Effector CD8-positive, alpha-beta T cell (primary cell): ENCODE data around the gene LTB.

ENCODE experiments used
- DNase-seq: peaks from one replicate; lab custom pipeline; 2025; lab: John Stamatoyannopoulos, UW
- total RNA-seq, 4 experiments: gene quantifications; one replicate each; lab custom pipeline; 2026; lab: John Stamatoyannopoulos, UW

LTB gene, protein sequence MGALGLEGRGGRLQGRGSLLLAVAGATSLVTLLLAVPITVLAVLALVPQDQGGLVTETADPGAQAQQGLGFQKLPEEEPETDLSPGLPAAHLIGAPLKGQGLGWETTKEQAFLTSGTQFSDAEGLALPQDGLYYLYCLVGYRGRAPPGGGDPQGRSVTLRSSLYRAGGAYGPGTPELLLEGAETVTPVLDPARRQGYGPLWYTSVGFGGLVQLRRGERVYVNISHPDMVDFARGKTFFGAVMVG
- 54.5 to 164 (median 75.0) reads per million in 4 experiments for total RNA-seq

DNA sequence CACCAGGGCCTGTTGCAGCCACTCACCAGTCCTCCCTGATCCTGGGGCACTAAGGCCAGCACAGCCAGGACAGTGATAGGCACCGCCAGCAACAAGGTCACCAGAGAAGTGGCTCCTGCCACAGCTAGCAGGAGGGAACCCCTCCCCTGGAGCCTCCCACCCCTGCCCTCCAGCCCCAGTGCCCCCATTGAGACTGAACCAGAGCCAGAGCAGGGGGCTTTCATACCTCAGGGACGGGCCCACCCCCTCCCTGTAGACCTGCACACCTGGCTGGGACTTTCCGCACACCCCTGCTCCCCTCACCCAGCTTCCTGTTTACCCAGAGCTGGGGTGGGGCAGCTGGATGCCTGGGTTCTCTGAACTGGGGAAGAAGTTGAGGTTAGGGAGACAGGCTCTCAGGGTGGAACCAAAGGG, at the start of gene LTB:
TSS of gene LTB (minus strand) at position 195 of the 414 bp plus-strand sequence. CDS start at position 188, 7 bp downstream.
- peak; percentile 70 for DNase-seq

DNA sequence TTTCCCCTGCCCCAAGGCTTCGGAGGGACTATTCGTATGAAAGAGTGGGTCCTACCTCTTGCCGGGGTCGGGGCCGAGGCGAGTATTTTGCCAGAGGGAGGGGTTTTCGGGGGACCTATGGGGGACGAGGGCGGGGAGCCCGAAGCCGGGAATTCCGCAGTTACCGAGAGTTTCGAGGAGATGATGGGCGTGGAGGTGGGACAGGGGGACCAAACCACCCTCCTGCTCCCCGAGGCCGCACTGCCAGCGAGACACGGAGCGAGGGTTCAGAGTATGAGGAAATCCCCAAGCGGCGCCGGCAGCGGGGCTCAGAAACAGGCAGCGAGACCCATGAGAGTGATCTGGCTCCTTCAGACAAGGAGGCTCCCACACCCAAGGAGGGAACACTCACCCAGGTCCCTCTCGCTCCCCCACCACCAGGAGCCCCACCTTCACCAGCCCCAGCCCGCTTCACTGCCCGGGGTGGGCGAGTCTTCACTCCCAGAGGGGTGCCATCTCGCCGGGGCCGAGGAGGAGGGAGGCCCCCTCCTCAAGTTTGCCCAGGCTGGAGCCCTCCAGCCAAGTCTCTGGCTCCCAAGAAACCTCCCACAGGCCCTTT, 49.6 kb upstream of the LTB start:
- DNase-seq = no peak

DNA sequence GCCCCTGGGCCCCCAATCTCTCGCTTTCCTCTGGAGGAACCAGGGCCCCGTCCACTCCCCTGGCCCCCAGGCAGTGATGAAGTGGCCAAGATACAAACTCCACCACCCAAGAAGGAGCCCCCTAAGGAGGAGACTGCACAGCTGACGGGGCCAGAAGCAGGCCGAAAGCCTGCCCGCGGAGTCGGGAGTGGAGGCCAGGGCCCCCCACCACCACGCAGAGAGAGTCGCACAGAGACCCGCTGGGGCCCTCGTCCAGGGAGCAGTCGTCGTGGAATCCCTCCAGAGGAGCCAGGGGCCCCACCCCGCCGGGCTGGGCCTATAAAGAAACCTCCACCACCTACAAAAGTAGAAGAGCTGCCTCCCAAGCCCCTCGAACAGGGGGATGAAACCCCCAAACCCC, 49.0 kb upstream of the LTB start:
- no peak for DNase-seq

DNA sequence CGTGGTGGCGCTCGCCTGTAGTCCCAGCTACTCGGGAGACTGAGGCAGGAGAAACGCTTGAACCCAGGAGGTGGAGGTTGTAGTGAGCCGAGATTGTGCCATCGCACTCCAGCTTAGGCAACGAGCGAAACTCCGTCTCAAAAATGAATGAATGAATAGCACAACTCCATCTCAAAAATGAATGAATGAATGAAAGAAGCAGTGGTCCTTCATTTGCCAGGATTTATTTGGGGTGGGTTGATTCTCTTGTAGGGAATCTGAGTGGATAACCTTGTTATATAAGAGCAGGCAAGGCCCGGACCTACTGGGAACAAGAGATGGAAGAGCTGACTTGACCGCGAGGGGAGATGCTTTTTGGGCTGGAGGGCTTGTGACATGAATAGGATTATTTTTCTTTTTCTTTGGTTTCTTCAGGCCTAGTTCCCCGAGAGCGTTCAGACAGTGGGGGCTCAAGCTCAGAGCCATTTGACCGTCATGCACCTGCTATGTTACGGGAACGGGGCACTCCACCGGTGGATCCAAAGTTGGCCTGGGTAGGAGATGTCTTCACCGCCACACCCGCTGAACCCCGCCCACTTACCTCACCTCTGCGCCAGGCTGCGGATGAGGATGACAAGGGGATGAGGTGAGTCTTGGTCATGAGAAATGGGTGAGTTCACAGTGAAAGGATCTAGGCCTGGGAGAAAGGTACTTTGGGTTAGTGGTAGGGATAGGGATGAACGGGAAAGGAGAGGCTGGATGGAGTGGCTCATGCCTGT, 48.1 kb upstream of the LTB start:
- DNase-seq = no peak

DNA sequence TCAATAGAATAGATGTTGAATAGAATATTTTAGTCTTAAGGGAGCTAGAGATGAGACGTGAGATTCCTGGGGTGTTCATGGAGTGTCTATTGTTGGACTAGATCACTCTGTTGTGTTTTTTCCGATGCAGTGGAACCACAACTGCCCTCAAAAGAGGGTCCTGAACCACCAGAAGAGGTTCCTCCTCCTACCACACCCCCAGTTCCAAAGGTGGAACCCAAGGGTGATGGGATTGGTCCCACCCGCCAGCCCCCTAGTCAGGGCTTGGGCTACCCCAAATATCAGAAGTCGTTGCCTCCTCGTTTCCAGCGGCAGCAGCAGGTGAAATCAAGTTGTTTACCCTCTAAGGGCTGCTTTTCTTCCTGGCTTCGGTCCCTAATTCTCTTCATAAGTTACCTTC, 46.8 kb upstream of the LTB start:
- DNase-seq = no peak

DNA sequence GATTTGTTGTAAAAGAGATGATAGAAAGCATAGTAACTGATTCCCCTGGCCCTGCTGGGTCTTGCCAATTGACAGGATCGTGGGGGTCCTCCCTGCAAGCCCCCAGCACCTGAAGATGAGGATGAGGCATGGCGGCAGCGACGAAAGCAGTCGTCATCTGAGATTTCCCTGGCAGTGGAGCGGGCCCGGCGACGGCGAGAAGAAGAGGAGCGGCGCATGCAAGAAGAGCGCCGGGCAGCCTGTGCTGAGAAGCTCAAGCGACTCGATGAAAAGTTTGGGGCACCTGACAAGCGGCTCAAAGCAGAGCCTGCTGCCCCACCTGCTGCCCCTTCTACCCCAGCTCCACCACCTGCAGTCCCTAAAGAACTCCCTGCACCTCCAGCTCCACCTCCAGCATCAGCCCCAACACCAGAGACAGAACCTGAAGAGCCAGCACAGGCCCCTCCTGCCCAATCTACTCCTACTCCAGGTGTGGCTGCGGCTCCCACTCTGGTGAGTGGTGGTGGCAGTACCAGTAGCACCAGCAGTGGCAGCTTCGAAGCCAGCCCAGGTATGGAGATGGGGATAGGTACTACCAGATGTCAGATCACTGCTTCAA, 45.6 kb upstream of the LTB start:
- DNase-seq = no peak

DNA sequence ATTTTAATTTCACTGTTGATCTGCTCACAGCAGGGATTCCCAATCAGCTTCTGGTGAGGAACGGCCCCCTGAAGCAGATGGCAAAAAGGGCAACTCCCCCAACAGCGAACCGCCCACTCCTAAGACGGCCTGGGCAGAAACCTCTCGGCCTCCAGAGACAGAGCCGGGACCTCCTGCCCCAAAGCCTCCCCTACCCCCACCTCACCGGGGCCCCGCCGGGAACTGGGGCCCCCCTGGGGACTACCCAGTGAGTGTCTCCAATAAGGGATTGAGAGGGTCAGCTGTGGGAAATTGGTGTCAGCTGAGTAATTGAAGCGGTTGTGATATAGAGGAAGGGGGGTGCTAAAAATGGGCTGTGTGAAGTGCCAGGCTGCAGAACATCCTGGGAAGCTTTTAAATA, 44.7 kb upstream of the LTB start:
- DNase-seq = no peak

DNA sequence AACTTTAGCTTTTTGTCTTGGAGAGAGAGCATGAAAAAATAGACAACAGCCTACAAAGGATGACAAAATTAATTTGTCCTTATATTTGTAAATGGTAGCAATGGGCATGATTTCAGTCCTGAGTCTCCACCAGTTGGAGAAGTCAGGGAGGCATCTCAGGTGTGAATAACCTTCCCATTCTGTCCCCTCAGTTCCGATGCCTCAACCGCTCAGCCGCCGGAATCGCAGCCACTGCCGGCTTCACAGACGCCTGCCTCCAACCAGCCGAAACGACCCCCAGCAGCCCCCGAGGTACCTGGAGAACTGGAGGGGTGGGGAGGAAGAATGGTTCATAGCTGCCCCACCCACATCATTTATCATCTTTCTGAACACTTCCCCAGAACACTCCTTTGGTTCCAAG, 41.8 kb upstream of the LTB start:
- DNase-seq = no peak

DNA sequence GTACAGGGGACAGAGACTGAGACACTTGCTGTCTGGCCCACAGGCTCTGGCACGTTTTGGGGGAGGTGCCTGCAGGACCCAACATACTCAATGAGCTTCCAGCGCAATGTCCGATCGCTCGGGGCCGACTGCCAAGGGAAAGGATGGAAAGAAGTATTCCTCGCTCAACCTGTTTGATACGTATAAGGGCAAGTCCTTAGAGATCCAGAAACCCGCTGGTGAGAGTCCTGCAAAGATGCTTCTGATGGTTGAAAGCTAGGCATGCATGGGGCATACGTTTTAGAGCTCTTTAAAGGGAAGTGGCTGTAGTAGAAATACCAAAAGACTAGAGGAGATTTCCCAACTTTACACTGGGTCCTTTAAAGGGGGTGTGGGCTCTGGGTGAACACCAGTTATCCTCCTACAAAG, 40.5 kb upstream of the LTB start:
- DNase-seq = peak; percentile 4

DNA sequence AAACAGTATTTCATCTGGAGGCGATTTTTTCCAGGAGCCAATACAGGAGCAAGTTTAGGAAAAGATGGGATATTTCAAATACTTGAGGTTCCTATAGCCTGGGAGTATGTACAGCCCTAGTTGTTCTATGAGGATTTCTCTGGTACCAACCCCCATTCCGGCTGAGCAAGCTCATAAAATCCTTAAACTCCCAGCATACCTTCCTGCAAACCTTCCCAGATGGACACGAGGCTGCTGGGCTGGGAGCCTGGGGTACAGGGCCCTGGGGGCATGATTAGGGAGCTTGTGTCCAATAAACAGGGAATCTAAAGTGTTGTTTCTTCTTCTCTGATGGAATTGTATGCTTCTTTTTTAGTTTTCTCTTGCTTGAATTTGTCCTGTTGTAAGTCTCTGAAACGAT, 39.8 kb upstream of the LTB start:
- DNase-seq = no peak

DNA sequence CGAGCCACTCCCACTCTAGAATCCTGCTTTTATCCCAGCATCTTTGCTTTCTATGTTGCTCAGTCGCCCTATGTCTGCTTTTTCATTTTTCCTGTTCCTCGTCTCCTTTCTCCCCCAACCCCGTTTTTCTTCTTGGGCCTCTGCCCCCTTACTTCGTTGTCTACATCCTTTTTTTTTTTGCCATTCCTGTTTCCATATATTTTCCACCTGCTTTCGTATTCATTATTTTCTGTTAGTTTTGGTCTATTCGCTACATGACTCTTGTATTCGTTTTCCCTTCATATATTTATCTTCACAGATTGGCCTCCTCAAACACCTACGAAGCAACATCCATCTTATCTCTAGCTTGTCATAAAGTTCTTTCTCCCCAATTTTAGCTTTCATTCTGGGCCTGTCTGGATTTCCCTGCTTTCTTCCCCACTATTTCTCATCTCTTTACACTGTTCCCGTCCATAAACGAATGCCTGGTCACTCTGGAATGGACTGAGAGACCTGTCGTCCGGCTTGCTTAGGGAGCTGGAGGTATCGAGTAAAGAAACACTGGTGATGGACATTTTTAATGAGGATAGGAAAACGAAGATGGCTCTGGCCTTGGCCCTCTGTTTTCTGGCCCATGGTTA, 39.2 kb upstream of the LTB start:
- DNase-seq = no peak

DNA sequence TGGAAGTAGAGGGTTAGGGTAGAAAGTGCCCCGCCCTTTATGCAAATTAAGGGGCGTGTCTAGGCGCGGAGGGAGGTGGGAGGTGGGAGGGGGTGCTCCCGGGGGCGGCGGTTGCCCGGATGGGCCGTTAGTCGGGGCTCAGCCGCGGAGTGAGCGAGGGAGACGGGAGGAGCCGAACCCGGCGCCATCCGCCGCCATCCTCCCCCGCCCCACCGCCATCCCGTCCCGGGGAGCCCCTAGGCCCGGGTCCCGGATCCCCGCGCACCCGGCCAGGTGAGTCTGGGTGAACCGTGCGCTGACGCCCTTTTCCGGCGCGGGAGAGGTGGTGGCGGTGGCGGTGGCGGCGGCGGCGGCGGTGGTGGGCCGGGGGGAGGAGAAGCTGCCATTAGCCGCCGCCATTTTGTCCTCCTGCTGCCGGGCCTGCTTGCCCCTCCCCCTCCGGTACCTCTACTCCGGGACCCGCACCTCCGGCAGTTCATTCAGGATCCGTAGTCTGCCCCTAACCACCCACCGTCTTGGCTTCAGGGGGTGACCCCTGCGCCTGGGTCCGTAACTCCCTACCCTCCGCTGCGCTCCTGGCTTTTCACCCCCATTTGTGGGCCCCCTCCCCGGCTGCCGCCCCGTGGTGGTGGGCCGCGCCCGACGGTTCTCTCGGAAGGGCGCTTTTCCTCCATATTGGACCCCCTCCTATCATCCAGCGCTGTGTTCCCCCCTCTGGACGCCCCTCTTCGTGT, 38.5 kb upstream of the LTB start, which contains the start of gene PRRC2A:
TSS of gene PRRC2A (plus strand) at position 130 of the 734 bp plus-strand sequence. CDS start 2,075 bp downstream, outside the sequence.
- DNase-seq = peak; percentile 78

DNA sequence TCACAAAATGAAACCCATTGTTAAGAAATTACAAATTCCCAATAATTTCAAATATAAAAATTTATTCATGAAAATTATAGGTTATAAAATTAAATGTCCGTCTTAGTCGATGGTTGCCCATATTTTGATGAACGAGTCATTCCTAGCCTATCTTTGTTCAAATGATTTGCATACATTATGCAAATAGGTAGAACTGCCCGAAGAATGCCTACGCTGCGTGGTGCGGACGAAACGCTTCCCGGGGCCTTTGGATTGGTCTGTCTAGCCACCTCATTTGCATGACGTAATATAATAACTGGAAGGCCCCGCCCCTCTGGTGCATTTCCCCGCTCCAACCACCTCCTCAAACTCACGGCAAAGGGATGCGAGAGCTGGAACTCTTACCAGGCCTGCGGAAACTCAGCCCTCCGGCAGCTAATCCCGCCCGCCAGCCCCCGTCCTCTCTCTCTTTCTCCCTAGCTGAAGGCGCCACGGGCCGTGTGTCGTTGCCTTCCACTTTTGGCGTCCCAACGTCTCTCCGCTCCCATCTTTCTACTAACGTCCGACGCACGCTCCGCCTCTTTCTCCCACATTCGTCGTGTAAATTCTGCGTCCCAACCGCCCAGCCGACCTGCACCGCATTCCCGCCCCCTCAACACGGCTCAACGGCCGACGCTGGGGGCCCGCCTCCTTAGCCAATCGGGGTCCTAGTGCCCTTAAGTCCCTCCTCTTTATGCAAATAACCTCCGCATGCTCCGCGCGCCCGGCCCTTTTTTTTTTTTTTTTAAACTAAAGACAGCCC, 37.8 kb upstream of the LTB start:
- peak; percentile 93 for DNase-seq

DNA sequence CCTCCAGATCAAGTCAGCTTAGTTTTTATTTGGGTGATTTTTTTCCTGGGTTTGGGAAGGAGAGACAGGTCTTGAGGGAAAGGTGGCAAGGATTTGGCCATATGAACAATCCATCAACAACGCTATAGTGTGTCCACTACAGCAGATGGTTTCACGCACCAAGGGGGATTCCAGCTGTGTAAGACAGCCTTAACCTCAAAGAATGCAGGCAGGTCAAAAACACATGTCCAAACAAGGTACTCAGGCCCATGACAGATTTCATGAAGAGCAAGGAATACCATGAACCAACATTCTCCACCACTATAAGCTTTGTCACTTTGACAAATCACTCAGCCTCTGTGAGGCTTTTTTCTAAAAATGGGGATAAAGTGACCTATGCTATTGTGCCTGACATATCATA, 34.8 kb upstream of the LTB start:
- DNase-seq = no peak

DNA sequence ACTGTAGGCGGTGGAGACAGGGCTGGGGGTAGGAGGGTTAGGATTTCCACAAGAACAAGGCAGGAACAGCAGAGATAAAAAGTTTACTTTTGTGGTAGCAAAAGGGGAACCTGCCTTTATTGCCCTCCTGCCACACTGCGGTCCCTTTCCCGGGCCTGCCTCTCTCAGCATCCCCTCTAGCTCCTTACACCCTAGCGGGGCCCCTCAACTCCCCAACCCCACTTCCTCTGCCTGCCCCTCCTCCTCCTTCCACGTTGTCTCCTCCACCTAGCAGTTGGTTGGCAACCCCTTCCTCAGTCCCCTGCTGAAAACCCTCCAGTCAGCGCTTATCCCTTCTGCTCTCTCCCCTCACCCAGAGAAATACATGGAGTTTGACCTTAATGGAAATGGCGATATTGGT, 33.5 kb upstream of the LTB start:
- peak; percentile 11 for DNase-seq

DNA sequence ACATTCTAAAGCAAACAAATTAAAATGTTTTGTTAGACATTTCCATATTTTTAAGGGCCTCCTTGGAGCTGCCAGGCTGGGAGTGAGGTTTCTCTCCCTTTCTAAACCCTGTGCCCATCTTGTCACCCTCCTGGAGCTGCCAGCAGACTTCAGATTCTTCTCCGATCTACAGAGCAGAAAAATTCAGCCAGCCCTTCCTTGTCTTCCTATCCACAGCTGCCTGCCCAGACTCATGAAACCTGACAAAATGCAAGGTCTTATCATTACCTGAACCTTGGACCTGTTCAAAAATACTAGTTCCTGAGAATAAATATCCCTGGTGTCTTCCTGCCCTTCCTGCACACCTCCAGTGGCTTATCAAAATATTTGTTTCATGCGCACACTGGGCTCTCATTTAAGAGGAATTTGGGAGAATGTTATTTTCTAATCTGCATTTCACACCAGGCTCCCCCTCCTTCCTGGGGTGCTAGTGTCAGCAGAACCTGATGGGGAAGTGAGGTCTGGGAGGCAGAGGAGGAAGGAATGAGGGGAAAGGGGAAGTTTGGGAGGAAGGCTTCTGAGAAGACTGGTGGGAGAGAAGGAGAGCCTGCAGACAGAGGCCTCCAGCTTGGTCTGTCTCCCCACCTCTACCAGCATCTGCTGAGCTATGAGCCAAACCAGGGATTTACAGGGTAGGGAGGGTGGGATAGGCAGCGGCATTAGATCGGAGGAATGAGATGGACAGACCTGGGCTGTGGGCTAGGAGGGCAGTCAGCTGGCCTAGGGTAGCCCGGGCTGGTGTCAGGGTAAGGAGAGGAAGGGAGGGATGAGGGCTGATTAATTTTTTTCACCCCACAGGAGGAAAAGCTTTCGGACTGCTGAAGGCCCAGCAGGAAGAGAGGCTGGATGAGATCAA, 32.7 kb upstream of the LTB start, which contains the start of gene AIF1:
TSS of gene AIF1 (plus strand) at position 551 of the 895 bp plus-strand sequence. CDS start at position 647, 96 bp downstream.
- no peak for DNase-seq

DNA sequence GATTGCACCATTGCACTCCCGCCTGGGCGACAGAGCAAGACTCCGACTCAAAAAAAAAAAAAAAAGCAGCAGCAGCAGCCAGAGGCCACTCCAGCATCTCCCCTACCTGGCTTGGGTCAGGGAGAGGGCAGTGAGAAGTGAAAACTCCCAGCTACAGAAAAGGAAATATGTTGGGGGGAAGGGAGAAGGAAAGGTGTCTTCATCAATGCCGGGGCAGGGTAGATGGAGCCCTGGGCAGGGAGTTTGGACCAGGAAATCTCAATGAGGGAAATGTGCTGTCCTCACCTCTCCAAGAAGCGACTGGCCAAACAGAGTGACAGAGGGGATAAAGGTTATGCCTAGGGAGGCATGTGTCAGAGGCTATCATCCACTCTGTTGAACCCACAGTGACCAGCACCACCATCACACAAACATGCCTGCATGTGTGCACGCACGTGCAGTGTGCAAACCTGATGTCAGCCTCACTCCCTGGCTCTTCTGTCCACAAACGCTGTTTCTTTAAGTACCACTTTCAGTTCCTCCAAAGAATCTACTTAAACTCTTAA, 31.9 kb upstream of the LTB start:
- DNase-seq = no peak

DNA sequence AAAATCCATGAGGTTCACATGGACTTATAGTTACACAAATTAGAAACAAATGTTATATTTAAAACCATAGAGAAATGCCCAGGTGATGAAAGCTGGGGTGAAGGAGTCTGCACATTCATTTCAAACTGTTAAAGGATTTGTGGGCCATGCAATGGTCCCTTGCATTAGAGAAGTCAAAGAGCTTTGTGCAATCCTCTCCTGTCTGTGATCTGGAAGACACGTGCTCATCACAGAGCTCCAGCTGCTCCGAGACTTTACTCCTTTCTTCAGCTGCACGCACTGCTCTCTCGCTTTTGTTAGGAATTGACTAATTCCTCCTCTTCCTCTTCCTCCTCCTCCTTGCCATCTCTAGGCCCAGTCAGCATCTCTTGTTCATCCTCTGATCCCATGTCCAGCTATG, 28.7 kb upstream of the LTB start:
- no peak for DNase-seq
